Calu3 (cell line): ENCODE data around the gene DSCAML1. TPM values are rescaled to one million over a fixed set of nuclear protein-coding genes. Genes with fewer than 3 reads are reported as not detected.
A peak's percentile ranks its signal among the peaks of the same experiment; 100 is the strongest.

Source experiments
- BruUV-seq: library from RNA; stranded (reverse); fragments of 400-500 nt; replicated peaks from 2 replicates; lab custom pipeline; 2021; lab: Mats Ljungman, UMichigan
- CTCF ChIA-PET: fragments of 300-600 bp; sonication (Branson Sonifier 250); formaldehyde crosslinking; loops from one replicate; lab custom pipeline; 2022; ENCODE audit warnings: antibody characterized with exemption; lab: Charles Lee
- DNase-seq: peaks from one replicate; pipeline ENCODE4 v3.0.0; 2022
- H3K27ac Mint-ChIP-seq: one replicate; pipeline ENCODE4 v1.8.0; 2022; ENCODE audit warnings: mixed read lengths; ENCODE audit not compliant: unreplicated experiment
- H3K27me3 Mint-ChIP-seq: one replicate; pipeline ENCODE4 v1.8.0; 2022; ENCODE audit warnings: mixed read lengths; ENCODE audit not compliant: unreplicated experiment
- H3K36me3 Mint-ChIP-seq: one replicate; pipeline ENCODE4 v1.8.0; 2022; ENCODE audit warnings: mild to moderate bottlenecking, moderate library complexity, mixed read lengths; ENCODE audit not compliant: insufficient read depth, unreplicated experiment
- H3K4me1 Mint-ChIP-seq: one replicate; pipeline ENCODE4 v1.8.0; 2022; ENCODE audit warnings: mild to moderate bottlenecking, low read depth, mixed read lengths; ENCODE audit not compliant: unreplicated experiment
- H3K4me3 Mint-ChIP-seq: one replicate; pipeline ENCODE4 v1.8.0; 2022; ENCODE audit warnings: mild to moderate bottlenecking, low read depth, moderate library complexity, mixed read lengths; ENCODE audit not compliant: unreplicated experiment
- H3K9me3 Mint-ChIP-seq: one replicate; pipeline ENCODE4 v1.8.0; 2022; ENCODE audit warnings: low read depth, mixed read lengths; ENCODE audit not compliant: unreplicated experiment
- intact Hi-C: fragments of 100-400 bp; cut with micrococcal nuclease; formaldehyde crosslinking; loops from one replicate; pipeline ENCODE4 v1.10.0; 2022; ENCODE audit not compliant: unreplicated experiment
- total RNA-seq: library from RNA; stranded (reverse); gene quantifications from 2 replicates; pipeline ENCODE4 v1.2.3, GENCODE V29; 2022
- TF ChIP-seq, protein P1 (sequence below): fragments of 200-600 bp; IDR thresholded peaks from one replicate; pipeline ENCODE4 v1.8.0; 2022; ENCODE audit warnings: antibody characterized with exemption; ENCODE audit not compliant: unreplicated experiment

DSCAML1 gene
- total RNA-seq, 1 experiment from 2014 or later = 0.07 TPM

GRCh38 chr11:117662671-117663269 lies 134.2 kb downstream of the DSCAML1 start:
- intact Hi-C loops = no loop called here
- TF ChIP-seq, protein P1, sequence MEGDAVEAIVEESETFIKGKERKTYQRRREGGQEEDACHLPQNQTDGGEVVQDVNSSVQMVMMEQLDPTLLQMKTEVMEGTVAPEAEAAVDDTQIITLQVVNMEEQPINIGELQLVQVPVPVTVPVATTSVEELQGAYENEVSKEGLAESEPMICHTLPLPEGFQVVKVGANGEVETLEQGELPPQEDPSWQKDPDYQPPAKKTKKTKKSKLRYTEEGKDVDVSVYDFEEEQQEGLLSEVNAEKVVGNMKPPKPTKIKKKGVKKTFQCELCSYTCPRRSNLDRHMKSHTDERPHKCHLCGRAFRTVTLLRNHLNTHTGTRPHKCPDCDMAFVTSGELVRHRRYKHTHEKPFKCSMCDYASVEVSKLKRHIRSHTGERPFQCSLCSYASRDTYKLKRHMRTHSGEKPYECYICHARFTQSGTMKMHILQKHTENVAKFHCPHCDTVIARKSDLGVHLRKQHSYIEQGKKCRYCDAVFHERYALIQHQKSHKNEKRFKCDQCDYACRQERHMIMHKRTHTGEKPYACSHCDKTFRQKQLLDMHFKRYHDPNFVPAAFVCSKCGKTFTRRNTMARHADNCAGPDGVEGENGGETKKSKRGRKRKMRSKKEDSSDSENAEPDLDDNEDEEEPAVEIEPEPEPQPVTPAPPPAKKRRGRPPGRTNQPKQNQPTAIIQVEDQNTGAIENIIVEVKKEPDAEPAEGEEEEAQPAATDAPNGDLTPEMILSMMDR = no peak
- Mint-ChIP-seq H3K27me3 (peaks cover 48% of the 10 kb centered on the region), H3K9me3 (no peaks in the 10 kb centered on the region), H3K4me1 (no peaks in the 10 kb centered on the region), H3K36me3 (no peaks in the 10 kb centered on the region), H3K4me3 (no peak overlapping the region), H3K27ac (peak overlapping the region; percentile 36)
- DNase-seq = no peak
- CTCF ChIA-PET = no interaction called here
- BruUV-seq = no TSS peak

GRCh38 chr11:117662255-117662654 lies 134.8 kb downstream of the DSCAML1 start:
- Mint-ChIP-seq H3K4me3 (no peak overlapping the region), H3K27ac (no peak overlapping the region), H3K9me3 (no peaks in the 10 kb centered on the region), H3K36me3 (no peaks in the 10 kb centered on the region), H3K27me3 (peaks cover 53% of the 10 kb centered on the region), H3K4me1 (no peaks in the 10 kb centered on the region)
- BruUV-seq = no TSS peak
- TF ChIP-seq, protein P1 = no peak
- no peak for DNase-seq
- CTCF ChIA-PET = no interaction called here
- intact Hi-C loops = no loop called here

DNA sequence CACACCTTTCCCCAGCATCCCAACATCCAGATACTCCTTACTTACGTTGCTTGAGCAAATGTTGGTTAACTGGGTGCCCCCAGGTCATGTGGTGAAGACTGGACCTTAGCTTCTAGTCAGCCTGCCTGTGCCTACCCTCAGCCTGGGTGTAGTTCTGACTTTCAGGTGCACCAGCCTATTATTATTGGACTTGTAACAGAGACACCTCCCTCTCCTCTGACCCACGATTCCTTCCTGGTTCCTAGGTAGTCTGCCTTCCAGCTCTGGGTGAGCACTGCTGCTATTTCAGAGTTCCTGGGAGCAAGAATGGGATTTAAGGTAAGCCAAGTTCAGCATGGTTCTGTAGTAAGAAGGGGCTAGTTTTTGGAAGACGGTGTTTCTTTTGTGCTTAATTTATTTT lies 138.2 kb downstream of the DSCAML1 start:
- no peak overlapping the region for H3K4me3 Mint-ChIP-seq
- peaks cover 60% of the 10 kb centered on the region for H3K27me3 Mint-ChIP-seq
- no peak for DNase-seq
- H3K4me1 Mint-ChIP-seq = no peaks in the 10 kb centered on the region
- intact Hi-C loops = no loop called here
- no peaks in the 10 kb centered on the region for H3K9me3 Mint-ChIP-seq
- BruUV-seq = no TSS peak
- H3K36me3 Mint-ChIP-seq = no peaks in the 10 kb centered on the region
- CTCF ChIA-PET = no interaction called here
- TF ChIP-seq, protein P1 = no peak
- no peak overlapping the region for H3K27ac Mint-ChIP-seq

GRCh38 chr11:117657794-117658193 lies 139.2 kb downstream of the DSCAML1 start:
- no peak overlapping the region for H3K27ac Mint-ChIP-seq
- no peaks in the 10 kb centered on the region for H3K9me3 Mint-ChIP-seq
- H3K4me3 Mint-ChIP-seq = no peak overlapping the region
- TF ChIP-seq, protein P1 = no peak
- CTCF ChIA-PET = no interaction called here
- no peaks in the 10 kb centered on the region for H3K36me3 Mint-ChIP-seq
- BruUV-seq = no TSS peak
- peaks cover 50% of the 10 kb centered on the region for H3K27me3 Mint-ChIP-seq
- no peaks in the 10 kb centered on the region for H3K4me1 Mint-ChIP-seq
- intact Hi-C loops = no loop called here
- DNase-seq = no peak
